Hematopoietic multipotent progenitor cell treated with erythropoietin and hydrocortisone succinate and interleukin-3 and kit ligand, for 6 days (in vitro differentiated cells): ENCODE results near the gene NKD1.
"Not testable (repeated sequence)": the region's sequence is repeated elsewhere in the genome, so short reads cannot be mapped to it uniquely, and the experiment has no call there.

Experiments used
- DNase-seq: peaks from one replicate; pipeline ENCODE4 v3.0.0-alpha.2; 2015

Gene NKD1, protein sequence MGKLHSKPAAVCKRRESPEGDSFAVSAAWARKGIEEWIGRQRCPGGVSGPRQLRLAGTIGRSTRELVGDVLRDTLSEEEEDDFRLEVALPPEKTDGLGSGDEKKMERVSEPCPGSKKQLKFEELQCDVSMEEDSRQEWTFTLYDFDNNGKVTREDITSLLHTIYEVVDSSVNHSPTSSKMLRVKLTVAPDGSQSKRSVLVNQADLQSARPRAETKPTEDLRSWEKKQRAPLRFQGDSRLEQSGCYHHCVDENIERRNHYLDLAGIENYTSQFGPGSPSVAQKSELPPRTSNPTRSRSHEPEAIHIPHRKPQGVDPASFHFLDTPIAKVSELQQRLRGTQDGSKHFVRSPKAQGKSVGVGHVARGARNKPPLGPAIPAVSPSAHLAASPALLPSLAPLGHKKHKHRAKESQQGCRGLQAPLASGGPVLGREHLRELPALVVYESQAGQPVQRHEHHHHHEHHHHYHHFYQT

DNA sequence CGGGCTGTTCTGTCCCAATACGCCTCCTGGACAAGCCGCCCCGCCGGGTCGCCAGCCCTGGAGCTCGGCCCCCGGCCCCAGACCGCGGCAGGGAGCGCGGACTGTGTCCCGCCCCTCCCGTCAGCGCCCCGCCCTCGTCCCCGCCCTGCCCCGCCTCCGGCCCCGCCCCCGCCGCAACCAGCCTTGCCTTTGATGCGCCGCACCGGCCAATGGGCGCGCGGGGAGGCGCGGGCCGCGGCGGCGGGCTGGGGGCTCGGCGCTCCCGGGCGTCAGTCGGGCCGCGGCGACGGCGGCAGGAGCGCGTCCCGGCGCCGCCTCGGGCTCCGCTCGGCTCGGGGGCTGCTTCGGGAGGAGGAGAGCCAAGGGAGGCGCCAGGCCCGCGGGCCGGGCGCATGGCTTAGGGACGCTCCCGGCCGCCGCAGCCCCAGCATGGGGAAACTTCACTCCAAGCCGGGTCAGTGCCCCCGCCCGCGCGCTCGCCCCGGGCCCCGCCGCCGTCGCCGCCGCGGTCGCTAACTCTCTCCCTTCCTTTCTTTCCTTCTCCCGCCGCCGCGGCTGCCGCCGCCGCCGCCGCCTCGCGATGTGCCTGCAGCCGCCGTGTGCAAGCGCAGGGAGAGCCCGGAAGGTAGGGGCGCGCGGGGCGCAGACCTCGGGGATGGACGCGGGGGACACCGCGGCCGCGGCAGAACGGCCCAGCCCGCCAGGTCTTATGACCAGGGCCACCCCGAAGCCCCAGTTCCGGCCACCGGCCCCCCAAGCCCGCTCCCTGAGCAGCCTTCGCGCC is at the start of gene NKD1:
Gene NKD1, plus strand, starts transcription at position 272 of the 784 bp plus-strand sequence. Its CDS starts 158 bp downstream, at position 430.
- peak; percentile 72 for DNase-seq

GRCh38 chr16:50498431-50499155 is 49.6 kb upstream of the NKD1 start:
- DNase-seq: no peak

DNA sequence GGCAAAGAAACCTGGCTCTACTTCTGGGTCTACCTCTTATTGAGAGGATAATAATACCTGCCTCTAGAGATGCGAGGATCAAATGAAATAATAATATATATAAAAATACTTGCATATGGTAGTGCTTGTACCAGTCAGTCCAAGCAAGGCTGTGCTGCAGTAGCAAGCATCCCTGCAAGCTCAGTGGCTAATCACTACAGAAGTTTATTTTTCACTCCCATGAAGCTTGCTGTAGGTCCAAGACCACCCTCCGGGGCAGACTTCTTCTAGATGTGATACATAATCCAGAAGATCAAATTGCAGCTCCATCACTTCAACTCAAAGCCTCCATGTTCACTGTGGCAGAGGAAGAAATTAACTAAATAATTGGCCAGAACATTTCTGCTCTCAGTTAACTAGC is 48.9 kb upstream of the NKD1 start:
- no peak for DNase-seq

DNA sequence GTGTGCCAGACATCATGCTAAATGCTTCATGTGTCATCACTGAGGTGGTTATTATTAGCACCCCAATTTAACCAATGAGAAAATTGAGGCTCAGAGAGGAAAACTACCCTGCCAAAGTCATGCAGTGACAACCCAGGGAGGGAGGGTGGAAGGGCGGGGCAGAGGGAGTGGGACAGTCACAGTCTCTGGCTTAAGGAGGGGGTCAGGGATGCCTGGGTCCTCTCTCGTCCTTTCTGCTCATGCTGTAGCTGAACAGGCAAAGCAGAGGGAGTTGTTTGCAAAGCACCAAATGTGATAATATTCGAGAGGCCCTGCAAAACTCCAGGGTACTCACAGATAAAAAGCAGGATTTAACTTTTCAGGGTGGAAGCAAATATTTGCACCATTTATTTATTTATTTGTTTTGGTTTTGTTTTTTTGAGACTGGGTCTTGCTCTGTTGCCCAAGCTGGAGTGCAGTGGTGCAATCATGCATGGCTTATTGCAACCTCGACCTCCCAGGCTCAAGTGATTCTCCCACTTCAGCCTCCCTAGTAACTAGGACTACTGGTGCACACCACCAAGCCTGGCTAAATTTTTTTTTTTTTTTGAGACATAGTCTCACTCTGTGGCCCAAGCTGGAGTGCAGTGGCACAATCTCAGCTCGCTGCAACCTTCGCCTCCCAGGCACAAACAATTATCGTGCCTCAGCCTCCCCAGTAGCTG is 47.9 kb upstream of the NKD1 start:
- no peak for DNase-seq

GRCh38 chr16:50501251-50501650 is 46.9 kb upstream of the NKD1 start:
- DNase-seq: no peak

GRCh38 chr16:50501986-50502615 is 46.1 kb upstream of the NKD1 start:
- DNase-seq: no peak

DNA sequence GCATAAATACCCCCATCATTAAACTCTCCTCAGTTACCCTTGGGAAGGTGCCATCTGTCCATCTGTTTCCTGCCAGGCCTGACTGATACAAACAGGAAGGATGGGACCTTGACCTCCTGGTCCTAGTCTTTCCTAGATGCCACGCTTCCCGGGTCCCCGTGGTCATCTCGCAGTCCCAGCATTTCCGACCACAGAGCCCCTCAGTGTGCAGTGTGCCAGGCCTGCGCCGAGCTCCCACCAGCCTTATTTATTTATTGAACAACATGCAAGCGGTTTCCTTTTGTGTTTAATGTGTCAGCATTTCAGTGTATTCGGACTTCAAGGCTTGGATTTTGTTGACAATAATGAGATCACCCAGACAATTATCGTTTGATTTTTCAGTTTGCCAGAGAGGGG is 45.6 kb upstream of the NKD1 start:
- DNase-seq: no peak

GRCh38 chr16:50503868-50504531 is 44.2 kb upstream of the NKD1 start:
- not testable (repeated sequence) for DNase-seq

GRCh38 chr16:50505115-50505514 is 43.1 kb upstream of the NKD1 start:
- DNase-seq: no peak

GRCh38 chr16:50505714-50506542 is 42.3 kb upstream of the NKD1 start:
- no peak for DNase-seq

- DNase-seq: no peak
Measured at GRCh38 chr16:50506543-50506937, 41.7 kb upstream of the NKD1 start.

- DNase-seq: no peak
Measured at GRCh38 chr16:50507397-50507796, 40.8 kb upstream of the NKD1 start.

GRCh38 chr16:50509521-50510341 is 38.5 kb upstream of the NKD1 start:
- peak; percentile 36 for DNase-seq

- DNase-seq: no peak
Measured at GRCh38 chr16:50515218-50515617, 33.0 kb upstream of the NKD1 start.

DNA sequence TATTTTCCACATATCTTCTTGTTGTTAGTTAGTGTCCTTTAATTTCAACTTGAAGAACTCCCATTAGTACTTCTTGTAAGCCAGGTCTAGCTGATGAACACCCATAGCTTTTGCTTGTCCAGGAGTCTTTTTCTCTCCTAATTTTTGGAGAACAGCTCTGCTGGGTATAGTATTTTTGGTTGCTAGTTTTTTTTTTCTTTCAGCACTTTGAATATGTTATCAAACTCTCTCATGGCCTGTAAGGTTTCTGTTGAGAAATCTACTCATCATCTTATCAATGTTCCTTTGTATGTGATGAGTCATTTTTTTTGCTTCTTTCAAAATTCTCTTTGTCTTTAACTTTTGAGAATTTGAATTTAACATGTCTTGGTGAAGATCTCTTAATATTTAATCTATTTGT is 31.8 kb upstream of the NKD1 start:
- DNase-seq: no peak

GRCh38 chr16:50516890-50517289 is 31.3 kb upstream of the NKD1 start:
- DNase-seq: no peak

DNA sequence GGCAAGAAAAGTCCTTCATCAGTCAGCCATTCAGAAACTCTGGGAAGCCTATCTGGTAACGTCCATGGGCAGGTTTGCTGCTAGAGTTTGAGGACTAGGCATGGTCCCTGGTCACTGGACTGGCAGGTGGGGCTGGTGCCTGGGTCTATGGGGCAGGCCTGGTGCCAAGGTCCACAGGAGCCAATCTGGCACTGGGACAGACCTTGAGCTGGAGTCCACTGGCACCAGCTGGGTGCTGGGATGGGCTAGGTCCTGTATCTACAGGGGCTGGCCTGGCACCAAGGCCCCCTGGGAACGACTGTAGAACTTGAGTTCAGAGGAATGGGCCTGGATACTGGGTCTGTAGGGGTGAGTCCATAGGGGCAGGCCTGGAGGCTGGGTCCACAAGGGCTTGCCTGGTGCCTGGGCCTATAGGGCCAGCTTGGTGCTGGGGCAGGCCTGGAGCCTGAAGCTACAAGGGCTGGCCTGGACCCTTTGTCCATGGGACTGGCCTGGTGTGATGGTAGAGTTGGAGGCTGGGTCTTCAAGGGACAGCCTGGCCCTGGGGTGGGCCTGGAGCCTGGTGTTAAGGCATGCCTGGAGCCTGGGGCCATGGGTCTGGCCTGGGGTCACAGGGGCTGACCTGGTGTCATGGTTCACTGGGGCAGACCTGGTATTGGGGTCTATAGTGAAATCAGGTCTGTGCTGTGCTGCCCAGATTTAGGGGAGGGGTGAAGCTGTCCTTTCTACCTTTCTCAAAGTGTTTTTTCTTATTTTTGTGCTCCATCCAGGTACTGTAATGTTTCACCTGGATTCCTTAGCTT is 30.5 kb upstream of the NKD1 start:
- DNase-seq: no peak

DNA sequence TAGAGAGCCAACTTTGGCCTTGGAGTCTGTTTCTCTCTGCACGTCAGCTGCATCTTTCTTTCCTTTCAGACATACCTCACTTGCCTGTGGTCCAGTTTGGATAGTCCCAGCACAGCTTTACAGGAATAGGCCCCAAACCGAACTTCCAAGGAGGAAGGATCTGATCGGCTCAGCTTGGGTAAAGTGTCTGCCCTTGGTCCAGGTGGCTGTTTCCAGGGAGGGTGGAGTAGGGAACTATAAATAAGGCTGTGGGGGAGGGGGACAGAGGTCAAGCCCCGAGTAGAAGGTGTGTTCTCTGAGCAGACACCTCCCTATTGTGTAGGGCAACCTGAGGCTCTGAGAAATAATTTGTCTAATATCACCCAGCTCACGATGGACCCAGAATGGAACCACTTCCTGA is 29.2 kb upstream of the NKD1 start:
- no peak for DNase-seq

GRCh38 chr16:50519602-50520001 is 28.6 kb upstream of the NKD1 start:
- no peak for DNase-seq
